HCEC 1CT (cell line): Measurements from ENCODE around the gene TEX12.
"Not testable (repeated sequence)": the region's sequence is repeated elsewhere in the genome, so short reads cannot be mapped to it uniquely, and the experiment has no call there.

Experiments
- DNase-seq: peaks from one replicate; pipeline ENCODE4 v3.0.0-alpha.2; 2017

The TEX12 gene

GRCh38 chr11:112165049-112165448 lies 2.1 kb upstream of the TEX12 start:
- DNase-seq: no peak

- DNase-seq: peak; percentile 79
These were observed 610 bp upstream of the TEX12 start for GRCh38 chr11:112166562-112166961.

- DNase-seq: peak; percentile 68
These were observed 5.3 kb downstream of the TEX12 start for GRCh38 chr11:112172362-112172994.

GRCh38 chr11:112173152-112173551 lies 6.0 kb downstream of the TEX12 start:
- DNase-seq: no peak

GRCh38 chr11:112174789-112175598 lies 7.8 kb downstream of the TEX12 start, which contains the start of gene BCO2:
TSS of gene BCO2 (plus strand) at chr11:112175512. CDS start at chr11:112175602, 90 bp downstream.
- DNase-seq: peak; percentile 48

- no peak for DNase-seq
These were observed 8.4 kb downstream of the TEX12 start for GRCh38 chr11:112175599-112175952.

GRCh38 chr11:112176077-112176476 lies 8.9 kb downstream of the TEX12 start:
- no peak for DNase-seq

- DNase-seq: no peak
These were observed 10.4 kb downstream of the TEX12 start for GRCh38 chr11:112177589-112177988.

- DNase-seq: no peak
These were observed 11.3 kb downstream of the TEX12 start for GRCh38 chr11:112178428-112178827.

GRCh38 chr11:112178936-112179335 lies 11.8 kb downstream of the TEX12 start:
- DNase-seq: no peak

GRCh38 chr11:112179601-112180000 lies 12.4 kb downstream of the TEX12 start:
- no peak for DNase-seq

- DNase-seq: no peak
These were observed 15.7 kb downstream of the TEX12 start for GRCh38 chr11:112182867-112183266.

GRCh38 chr11:112185883-112186282 lies 18.7 kb downstream of the TEX12 start:
- DNase-seq: no peak

GRCh38 chr11:112186304-112186703 lies 19.1 kb downstream of the TEX12 start:
- no peak for DNase-seq

- DNase-seq: not testable (repeated sequence)
These were observed 27.9 kb downstream of the TEX12 start for GRCh38 chr11:112195113-112195512.

GRCh38 chr11:112195951-112196351 lies 28.8 kb downstream of the TEX12 start:
- no peak for DNase-seq

- no peak for DNase-seq
These were observed 29.4 kb downstream of the TEX12 start for GRCh38 chr11:112196519-112197087.

- DNase-seq: not testable (repeated sequence)
These were observed 31.9 kb downstream of the TEX12 start for GRCh38 chr11:112199101-112199500.

- no peak for DNase-seq
These were observed 33.1 kb downstream of the TEX12 start for GRCh38 chr11:112200252-112200651.

GRCh38 chr11:112206071-112206470 lies 38.9 kb downstream of the TEX12 start:
- no peak for DNase-seq

GRCh38 chr11:112210890-112211289 lies 43.7 kb downstream of the TEX12 start:
- DNase-seq: no peak

- DNase-seq: no peak
These were observed 44.4 kb downstream of the TEX12 start for GRCh38 chr11:112211536-112211935.

- DNase-seq: peak; percentile 7
These were observed 45.1 kb downstream of the TEX12 start for GRCh38 chr11:112212290-112212689.

GRCh38 chr11:112212710-112213109 lies 45.5 kb downstream of the TEX12 start:
- DNase-seq: no peak
